Erythroblast (primary cell): ENCODE measurements around the gene BUD23.

ENCODE experiments used
- DNase-seq, 2 experiments: peaks; one replicate each; lab custom pipeline; 2025; lab: John Stamatoyannopoulos, UW
- GATA1 ChIP-seq: IDR thresholded peaks from 2 replicates; pipeline ENCODE4 v1.6.1; 2011; ENCODE audit warnings: low read depth, mild to moderate bottlenecking, control low read depth, low read length, moderate library complexity
- POLR2A ChIP-seq: IDR thresholded peaks from 2 replicates; pipeline ENCODE4 v1.6.1; 2011; ENCODE audit warnings: mild to moderate bottlenecking, low read length

Gene BUD23

GRCh38 chr7:73727952-73728351 is 44.6 kb downstream of the BUD23 start:
- TF ChIP-seq POLR2A (no peak), GATA1 (no peak)
- DNase-seq, result no peak

- TF ChIP-seq POLR2A (no peak), GATA1 (no peak)
- DNase-seq, result no peak
Observed at GRCh38 chr7:73728551-73728950, 45.2 kb downstream of the BUD23 start.

- no peak for TF ChIP-seq GATA1
- no peak for TF ChIP-seq POLR2A
- DNase-seq, result no peak
Observed at GRCh38 chr7:73730485-73730884, 47.1 kb downstream of the BUD23 start.

- DNase-seq, result no peak
- TF ChIP-seq GATA1 (no peak), POLR2A (no peak)
Observed at GRCh38 chr7:73732397-73732796, 49.0 kb downstream of the BUD23 start.

- TF ChIP-seq POLR2A (peak; percentile 58), GATA1 (no peak)
Observed at GRCh38 chr7:73734619-73735527, 51.5 kb downstream of the BUD23 start.

GRCh38 chr7:73735528-73735905 is 52.1 kb downstream of the BUD23 start:
- TF ChIP-seq POLR2A (no peak), GATA1 (no peak)
- no peak for DNase-seq

More at GRCh38 chr7:73734619-73735527, 51.5 kb downstream of the BUD23 start:
- peak; percentile 86 to 93 for DNase-seq

GRCh38 chr7:73736885-73737284 is 53.5 kb downstream of the BUD23 start:
- TF ChIP-seq GATA1 (no peak), POLR2A (no peak)
- no peak for DNase-seq

GRCh38 chr7:73737491-73738219 is 54.3 kb downstream of the BUD23 start:
- no peak for DNase-seq
- TF ChIP-seq GATA1 (no peak), POLR2A (no peak)

GRCh38 chr7:73738220-73738611 is 54.8 kb downstream of the BUD23 start:
- TF ChIP-seq POLR2A, result no peak
- TF ChIP-seq GATA1, result no peak
- peak; percentile 76 to 80 for DNase-seq

- peak; percentile 97 to 99 for DNase-seq
- peak; percentile 85 for TF ChIP-seq POLR2A
- no peak for TF ChIP-seq GATA1
Observed at GRCh38 chr7:73738612-73739386, 55.4 kb downstream of the BUD23 start, which contains the start of gene ABHD11. Gene ABHD11 (minus strand): TSS chr7:73738802. CDS start chr7:73738770, 32 bp downstream.

GRCh38 chr7:73739387-73739767 is 56.0 kb downstream of the BUD23 start:
- TF ChIP-seq GATA1 (no peak), POLR2A (no peak)
- no peak for DNase-seq

GRCh38 chr7:73740212-73740611 is 56.8 kb downstream of the BUD23 start:
- TF ChIP-seq POLR2A (no peak), GATA1 (no peak)
- no peak for DNase-seq

GRCh38 chr7:73740771-73741170 is 57.4 kb downstream of the BUD23 start:
- TF ChIP-seq POLR2A (no peak), GATA1 (no peak)
- no peak for DNase-seq

- no peak for DNase-seq
- TF ChIP-seq GATA1, result no peak
- TF ChIP-seq POLR2A, result no peak
Observed at GRCh38 chr7:73741600-73741999, 58.2 kb downstream of the BUD23 start.

GRCh38 chr7:73742338-73742752 is 58.9 kb downstream of the BUD23 start:
- TF ChIP-seq GATA1 (no peak), POLR2A (no peak)
- DNase-seq, result no peak
